Right atrium auricular region (tissue), 2 donors: ENCODE data around the gene IFIH1. TPM values are rescaled to one million over a fixed set of nuclear protein-coding genes. Genes with fewer than 3 reads are reported as not detected.
A peak's percentile ranks its signal among the peaks of the same experiment; 100 is the strongest.

Experiments used
- DNase-seq: peaks from one replicate; pipeline ENCODE4 v3.0.0-alpha.2; 2019; ENCODE audit warnings: low spot score
- H3K27ac ChIP-seq, 2 donors: fragments of 200-600 bp; sonication (generic); 1 replicate in 1 of 2; 2 replicates in 1 of 2; pipeline ENCODE4 v1.5.1; 2016 to 2019
- H3K27me3 ChIP-seq, 2 donors: fragments of 200-600 bp; sonication (generic); one replicate each; pipeline versions ENCODE4 v1.5.1 to v1.6.0; 2017 to 2019
- H3K36me3 ChIP-seq: fragments of 200-600 bp; sonication (generic); one replicate; pipeline ENCODE4 v1.5.1; 2016
- H3K4me1 ChIP-seq, 2 donors: fragments of 200-600 bp; sonication (generic); one replicate each; pipeline versions ENCODE4 v1.5.1 to v1.6.0; 2017 to 2019
- H3K4me3 ChIP-seq, 2 donors: fragments of 200-600 bp; sonication (generic); 1 replicate in 1 of 2; 2 replicates in 1 of 2; pipeline ENCODE4 v1.5.1; 2017 to 2019; ENCODE audit warnings: mild to moderate bottlenecking in 1 of 2, moderate library complexity in 1 of 2
- H3K9me3 ChIP-seq, 2 donors: fragments of 200-600 bp; sonication (generic); one replicate each; pipeline ENCODE4 v1.5.1; 2019
- CTCF ChIP-seq, 2 donors: fragments of 200-600 bp; sonication (generic); IDR thresholded peaks; one replicate each; pipeline ENCODE4 v1.5.1; 2019; ENCODE audit warnings: antibody characterized with exemption in 2 of 2
- total RNA-seq, 2 donors: library from RNA; depleted of rRNA; stranded (reverse); fragments of >200 nt; gene quantifications; one replicate each; pipeline ENCODE4 v1.1.0, GENCODE V29; 2016

IFIH1 gene
- total RNA-seq, 2 donors from 2014 or later: 4.1 to 6.6 TPM

GRCh38 chr2:162265666-162266459 is 52.6 kb downstream of the IFIH1 start:
- H3K27ac ChIP-seq: no peak overlapping the region
- H3K36me3 ChIP-seq: peaks cover 6% of the 10 kb centered on the region
- no peak for DNase-seq
- peaks cover 0 to 8% of the 10 kb centered on the region in 2 donors for H3K4me1 ChIP-seq
- TF ChIP-seq CTCF (IDR thresholded peaks at IDR 0.05): no peak
- no peak overlapping the region for H3K4me3 ChIP-seq
- no peaks in the 10 kb centered on the region for H3K27me3 ChIP-seq
- no peaks in the 10 kb centered on the region for H3K9me3 ChIP-seq

- H3K4me1 ChIP-seq: peaks cover 0 to 8% of the 10 kb centered on the region in 2 donors
- peak overlapping the region in 1 of 2 donors; percentile 46 for H3K27ac ChIP-seq
- H3K9me3 ChIP-seq: no peaks in the 10 kb centered on the region
- peak; percentile 72 for DNase-seq
- no peak for TF ChIP-seq CTCF (IDR thresholded peaks at IDR 0.05)
- H3K27me3 ChIP-seq: no peaks in the 10 kb centered on the region
- no peak overlapping the region for H3K4me3 ChIP-seq
- no peaks in the 10 kb centered on the region for H3K36me3 ChIP-seq
Observed at GRCh38 chr2:162261032-162261945, 57.2 kb downstream of the IFIH1 start.

- H3K27ac ChIP-seq: no peak overlapping the region
- H3K9me3 ChIP-seq: no peaks in the 10 kb centered on the region
- no peak for TF ChIP-seq CTCF (IDR thresholded peaks at IDR 0.05)
- peaks cover 0 to 8% of the 10 kb centered on the region in 2 donors for H3K4me1 ChIP-seq
- no peaks in the 10 kb centered on the region for H3K27me3 ChIP-seq
- no peak for DNase-seq
- H3K36me3 ChIP-seq: no peaks in the 10 kb centered on the region
- H3K4me3 ChIP-seq: no peak overlapping the region
Observed at GRCh38 chr2:162258686-162259085, 59.8 kb downstream of the IFIH1 start.

- TF ChIP-seq CTCF (IDR thresholded peaks at IDR 0.05): no peak
- Histone ChIP-seq H3K4me3 (no peak overlapping the region), H3K9me3 (no peaks in the 10 kb centered on the region), H3K4me1 (peaks cover 0 to 8% of the 10 kb centered on the region in 2 donors), H3K36me3 (no peaks in the 10 kb centered on the region), H3K27me3 (no peaks in the 10 kb centered on the region), H3K27ac (no peak overlapping the region)
- DNase-seq: no peak
Observed at GRCh38 chr2:162258169-162258568, 60.3 kb downstream of the IFIH1 start.

- Histone ChIP-seq H3K4me1 (peaks cover 0 to 8% of the 10 kb centered on the region in 2 donors), H3K9me3 (no peaks in the 10 kb centered on the region), H3K27ac (no peak overlapping the region), H3K36me3 (no peaks in the 10 kb centered on the region), H3K4me3 (no peak overlapping the region), H3K27me3 (no peaks in the 10 kb centered on the region)
- TF ChIP-seq CTCF (IDR thresholded peaks at IDR 0.05): no peak
- no peak for DNase-seq
Observed at GRCh38 chr2:162257425-162257824, 61.1 kb downstream of the IFIH1 start.
